ENCODE results near the gene LARP1.
"Not testable (repeated sequence)": the region's sequence is repeated elsewhere in the genome, so short reads cannot be mapped to it uniquely, and the experiment has no call there.

The LARP1 gene

GRCh38 chr5:154735362-154735761, 19.8 kb upstream of the LARP1 start:
- DNase-seq: not testable (repeated sequence)

GRCh38 chr5:154736372-154736771, 18.8 kb upstream of the LARP1 start:
- not testable (repeated sequence) for DNase-seq

- no peak for DNase-seq
These were observed 17.4 kb upstream of the LARP1 start for GRCh38 chr5:154737667-154738320.

GRCh38 chr5:154740483-154740882, 14.7 kb upstream of the LARP1 start:
- no peak for DNase-seq

GRCh38 chr5:154740957-154741356, 14.2 kb upstream of the LARP1 start:
- no peak for DNase-seq

GRCh38 chr5:154741415-154741814, 13.8 kb upstream of the LARP1 start:
- no peak for DNase-seq

GRCh38 chr5:154743812-154744211, 11.4 kb upstream of the LARP1 start:
- DNase-seq: no peak

- no peak for DNase-seq
These were observed 9.8 kb upstream of the LARP1 start for GRCh38 chr5:154745349-154745748.

- DNase-seq: no peak
These were observed 5.7 kb upstream of the LARP1 start for GRCh38 chr5:154749491-154749890.

- not testable (repeated sequence) for DNase-seq
These were observed 4.5 kb upstream of the LARP1 start for GRCh38 chr5:154750641-154751040.

GRCh38 chr5:154751854-154752253, 3.3 kb upstream of the LARP1 start:
- no peak for DNase-seq

GRCh38 chr5:154753792-154754191, 1.4 kb upstream of the LARP1 start:
- no peak for DNase-seq

GRCh38 chr5:154754460-154755360, 467 bp upstream of the LARP1 start:
- peak; percentile 99 for DNase-seq

- peak; percentile 15 for DNase-seq
These were observed 1.1 kb downstream of the LARP1 start for GRCh38 chr5:154756009-154756867.

- peak; percentile 32 for DNase-seq
These were observed 2.0 kb downstream of the LARP1 start for GRCh38 chr5:154756868-154757813.

- peak; percentile 28 for DNase-seq
These were observed 2.7 kb downstream of the LARP1 start for GRCh38 chr5:154757814-154758406.

- DNase-seq: no peak
These were observed 3.3 kb downstream of the LARP1 start for GRCh38 chr5:154758493-154758892.

GRCh38 chr5:154758977-154759376, 3.8 kb downstream of the LARP1 start:
- DNase-seq: no peak

GRCh38 chr5:154759868-154760267, 4.7 kb downstream of the LARP1 start:
- DNase-seq: not testable (repeated sequence)

- no peak for DNase-seq
These were observed 6.0 kb downstream of the LARP1 start for GRCh38 chr5:154761046-154761736.

GRCh38 chr5:154762261-154762660, 7.1 kb downstream of the LARP1 start:
- DNase-seq: no peak

Data from T-helper 9 cell (primary cell).